NCI-H2107 treated with DMSO at 0.1 percent for 48 hours (cell line): Measurements from ENCODE around the gene CDC14A.
"Not testable (repeated sequence)": the region's sequence is repeated elsewhere in the genome, so short reads cannot be mapped to it uniquely, and the experiment has no call there.

ENCODE experiments used
- DNase-seq: peaks from one replicate; lab custom pipeline; 2025; ENCODE audit not compliant: unreplicated experiment; lab: John Stamatoyannopoulos, UW

CDC14A gene

GRCh38 chr1:100361511-100362089, 9.3 kb downstream of the CDC14A start:
- no peak for DNase-seq

DNA sequence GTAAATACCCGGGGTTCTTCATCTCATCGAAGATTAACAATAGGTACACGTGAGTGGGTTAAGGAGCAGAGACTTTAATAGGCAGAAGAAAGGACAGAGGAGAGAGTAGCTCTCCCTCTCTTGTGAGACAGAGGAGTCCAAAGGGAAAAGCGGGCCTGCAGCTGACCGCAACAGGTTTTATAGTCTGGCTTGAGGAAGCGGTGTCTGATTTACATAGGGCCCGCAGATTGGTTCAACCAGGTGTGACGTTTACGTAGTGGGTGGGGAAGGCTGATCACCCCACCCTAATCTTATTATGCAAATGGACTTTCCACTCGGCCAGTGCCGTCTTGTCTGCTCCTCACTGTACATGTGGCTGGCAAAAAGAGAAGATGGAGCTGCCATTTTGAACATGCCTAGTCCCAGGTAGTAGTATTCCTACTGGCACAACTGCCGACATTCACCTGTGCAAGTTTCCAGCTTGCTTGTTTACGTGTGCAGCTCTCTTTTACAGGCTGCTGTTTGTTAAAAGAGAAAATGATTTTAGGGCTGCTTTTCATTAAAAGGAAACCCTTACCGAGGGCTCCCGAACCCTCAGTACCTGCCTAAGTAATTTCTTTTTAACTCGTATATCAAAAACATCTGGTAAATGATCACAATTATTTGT, 10.6 kb downstream of the CDC14A start:
- DNase-seq, result no peak

DNA sequence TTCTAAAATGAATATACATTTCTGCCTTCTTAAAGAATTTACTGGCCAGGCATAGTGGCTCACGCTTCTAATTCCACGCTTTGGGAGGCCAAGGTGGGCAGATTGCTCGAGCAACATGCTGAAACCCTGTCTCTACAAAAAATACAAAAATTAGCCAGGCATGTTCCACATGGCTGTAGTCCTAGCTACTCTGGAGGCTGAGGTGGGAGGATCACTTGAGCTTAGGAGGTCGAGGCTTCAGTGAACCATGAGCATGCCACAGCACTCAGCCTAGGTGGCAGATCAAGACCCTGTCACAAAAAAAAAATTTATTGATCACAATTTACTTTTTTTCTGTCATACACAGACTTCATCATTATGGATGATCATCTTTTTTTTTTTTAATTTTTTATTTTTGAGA, 11.5 kb downstream of the CDC14A start:
- DNase-seq, result no peak

DNA sequence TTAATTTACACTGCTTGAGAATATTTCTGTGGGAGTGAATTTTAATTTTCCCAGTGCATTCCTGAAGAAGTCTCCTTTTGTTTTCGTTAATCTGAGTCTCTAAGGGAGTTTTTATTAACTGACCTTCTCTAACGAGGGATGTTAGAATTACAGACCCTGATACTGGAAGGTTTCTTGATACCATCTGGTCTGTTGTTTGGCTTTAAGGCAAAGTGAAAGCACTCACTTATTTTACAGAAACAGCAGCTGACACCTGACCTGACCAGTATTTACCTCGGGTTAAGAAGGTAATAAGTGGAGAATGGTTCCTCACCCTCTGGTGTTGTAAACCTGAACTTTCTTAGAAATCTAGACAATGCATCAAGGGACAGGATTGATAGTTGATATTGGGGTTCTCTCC, 12.4 kb downstream of the CDC14A start:
- DNase-seq, result no peak

DNA sequence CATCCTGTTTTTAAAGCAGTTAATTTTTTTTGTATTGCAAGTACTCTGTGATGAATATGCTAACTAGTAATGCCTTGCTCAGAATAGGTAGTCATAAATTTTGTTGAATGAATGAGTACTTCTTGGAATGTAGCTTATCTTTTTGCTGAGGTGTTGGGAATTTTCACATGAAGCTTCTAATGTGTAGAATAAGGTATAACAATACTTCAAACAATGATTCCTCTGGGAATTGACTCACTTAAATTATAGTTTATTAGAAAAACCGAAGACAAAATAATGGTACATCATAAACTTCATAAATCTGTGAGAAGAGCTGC, 13.9 kb downstream of the CDC14A start:
- no peak for DNase-seq

DNA sequence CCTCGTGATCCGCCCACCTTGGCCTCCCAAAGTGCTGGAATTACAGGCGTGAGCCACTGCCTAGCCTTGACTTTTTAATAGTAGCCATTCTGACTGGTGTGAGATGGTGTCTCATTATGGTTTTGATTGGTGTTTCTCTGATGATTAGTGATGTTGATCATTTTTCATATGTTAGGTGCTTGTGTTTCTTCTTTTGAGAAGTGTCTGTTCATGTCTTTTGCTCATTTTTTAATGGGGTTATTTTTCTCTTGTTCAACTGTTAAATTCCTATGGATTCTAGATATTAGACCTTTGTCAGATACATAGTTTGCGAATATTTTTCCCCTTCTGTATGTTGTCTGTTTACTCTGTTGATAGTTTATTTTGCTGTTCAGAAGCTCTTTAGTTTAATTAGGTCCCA, 17.0 kb downstream of the CDC14A start:
- not testable (repeated sequence) for DNase-seq

DNA sequence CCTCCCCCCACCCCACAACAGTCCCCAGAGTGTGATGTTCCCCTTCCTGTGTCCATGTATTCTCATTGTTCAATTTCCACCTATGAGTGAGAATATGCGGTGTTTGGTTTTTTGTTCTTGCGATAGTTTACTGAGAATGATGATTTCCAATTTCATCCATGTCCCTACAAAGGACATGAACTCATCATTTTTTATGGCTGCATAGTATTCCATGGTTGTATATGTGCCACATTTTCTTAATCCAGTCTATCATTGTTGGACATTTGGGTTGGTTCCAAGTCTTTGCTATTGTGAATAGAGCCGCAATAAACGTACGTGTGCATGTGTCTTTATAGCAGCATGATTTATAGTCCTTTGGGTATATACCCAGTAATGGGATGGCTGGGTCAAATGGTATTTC, 21.6 kb downstream of the CDC14A start:
- not testable (repeated sequence) for DNase-seq

GRCh38 chr1:100376890-100377289, 24.6 kb downstream of the CDC14A start:
- DNase-seq, result not testable (repeated sequence)

- peak; percentile 49 for DNase-seq
Measured at GRCh38 chr1:100377590-100378361, 25.5 kb downstream of the CDC14A start.

- no peak for DNase-seq
Measured at GRCh38 chr1:100378956-100379355, 26.6 kb downstream of the CDC14A start.

- DNase-seq, result no peak
Measured at GRCh38 chr1:100380635-100381034, 28.3 kb downstream of the CDC14A start.

DNA sequence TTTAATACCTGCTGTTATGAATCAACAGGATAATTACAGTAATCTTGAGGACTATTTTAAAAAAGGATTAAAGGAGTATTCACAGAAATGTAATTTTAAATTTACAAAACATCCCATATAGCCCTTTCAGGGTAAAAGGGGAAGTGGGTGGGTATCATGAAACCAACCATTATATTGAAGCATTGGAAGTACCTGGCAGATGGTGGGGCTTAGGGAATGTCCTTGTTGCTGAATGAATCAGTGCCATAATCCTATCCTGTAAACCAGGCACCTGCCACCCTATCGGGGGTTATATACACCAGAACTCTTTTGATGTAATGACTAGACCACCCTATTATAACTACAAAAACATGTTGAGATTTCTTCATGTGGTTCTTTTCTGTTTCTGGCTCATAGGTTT, 30.4 kb downstream of the CDC14A start:
- no peak for DNase-seq

DNA sequence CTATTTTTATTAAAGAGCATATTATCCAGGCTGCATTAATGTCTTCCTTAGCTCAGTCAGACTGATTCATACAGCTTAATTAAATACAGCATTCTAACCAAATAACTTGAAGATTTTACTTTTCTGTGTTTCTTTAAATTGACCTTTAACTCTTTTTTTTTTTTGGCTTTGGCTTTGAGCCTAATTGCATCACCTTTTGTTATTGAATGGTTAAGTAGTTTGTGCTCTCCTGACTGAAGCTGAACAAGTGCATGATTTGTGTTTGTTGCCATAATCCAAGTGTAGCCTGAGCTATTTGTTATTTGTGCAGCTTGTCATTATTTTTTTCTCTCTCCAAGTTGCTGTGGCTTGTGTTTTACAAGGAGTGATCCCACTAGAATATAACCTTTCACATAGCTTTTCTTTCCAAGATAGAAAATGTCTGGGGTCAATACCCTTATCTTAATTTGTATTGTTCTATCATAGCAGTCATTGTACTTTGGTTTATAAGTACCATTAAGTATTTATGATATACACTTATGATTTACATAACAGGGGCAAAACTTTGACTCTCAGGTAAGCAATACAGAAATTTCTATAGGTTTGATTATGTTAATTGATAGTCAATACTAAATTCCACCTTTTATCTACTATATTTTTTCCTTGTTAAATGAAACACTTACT, 31.6 kb downstream of the CDC14A start:
- DNase-seq, result peak; percentile 38

DNA sequence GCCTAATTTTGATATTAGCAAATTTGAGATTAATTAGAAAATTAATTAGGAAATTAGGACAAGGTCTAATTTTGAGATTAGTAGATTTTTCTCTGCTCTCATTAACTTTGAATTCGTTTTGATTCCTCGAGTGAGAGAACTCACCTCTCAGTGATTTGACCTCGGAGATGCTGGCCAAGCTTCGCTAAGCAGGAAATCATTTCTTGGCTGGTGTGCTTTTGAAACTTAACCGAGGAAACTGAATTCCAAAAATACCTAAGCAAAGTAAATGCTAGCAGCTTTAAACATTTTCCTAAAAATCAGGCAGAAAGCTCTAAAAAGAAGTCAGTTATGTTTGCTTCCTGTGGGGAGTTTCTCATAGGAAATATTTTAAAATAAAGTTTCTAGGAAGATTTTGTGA, 34.9 kb downstream of the CDC14A start:
- DNase-seq, result no peak

GRCh38 chr1:100387657-100388350, 35.5 kb downstream of the CDC14A start:
- DNase-seq, result no peak

- DNase-seq, result no peak
Measured at GRCh38 chr1:100390531-100390930, 38.2 kb downstream of the CDC14A start.

- no peak for DNase-seq
Measured at GRCh38 chr1:100391675-100392074, 39.4 kb downstream of the CDC14A start.

DNA sequence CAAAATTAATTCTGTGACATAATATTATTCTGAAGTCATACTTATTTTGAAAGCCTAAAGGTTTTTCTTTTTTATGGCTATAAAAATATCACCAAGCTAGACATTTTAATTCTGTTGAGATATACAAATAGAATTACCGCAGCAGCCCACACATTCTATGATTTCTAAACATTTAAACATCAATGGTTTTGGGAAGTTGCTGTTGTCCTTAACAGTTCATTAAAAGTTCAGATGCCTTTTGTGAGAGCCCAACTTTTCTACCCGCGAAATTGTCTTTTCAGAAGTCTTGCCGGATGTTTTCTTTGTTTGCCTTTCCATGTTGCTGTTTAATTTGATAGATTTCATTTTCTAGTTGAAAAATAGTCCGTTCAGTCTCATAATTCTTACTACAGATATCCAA, 40.5 kb downstream of the CDC14A start:
- no peak for DNase-seq

- no peak for DNase-seq
Measured at GRCh38 chr1:100394285-100394684, 42.0 kb downstream of the CDC14A start.

GRCh38 chr1:100395913-100396312, 43.6 kb downstream of the CDC14A start:
- DNase-seq, result no peak

DNA sequence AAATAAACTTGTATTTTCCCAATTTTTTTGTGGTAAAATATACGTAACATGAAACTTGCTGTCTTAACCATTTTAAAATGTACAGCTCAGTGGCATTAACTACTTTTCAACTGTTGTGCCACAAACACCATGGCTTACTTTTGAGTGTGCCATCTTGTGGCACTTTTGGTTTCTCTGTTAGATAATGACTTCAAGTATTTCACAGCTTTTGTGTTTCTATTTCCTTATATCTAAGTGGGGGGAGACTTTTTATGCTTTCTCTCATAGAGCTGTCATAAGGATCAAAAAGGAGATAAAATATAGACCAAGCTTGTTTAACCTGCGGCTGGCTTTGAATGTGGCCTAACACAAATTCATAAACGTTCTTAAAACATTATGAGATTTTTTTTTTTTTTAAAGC, 44.3 kb downstream of the CDC14A start:
- no peak for DNase-seq
